Measurements from ENCODE around the gene PRSS36.

DNA sequence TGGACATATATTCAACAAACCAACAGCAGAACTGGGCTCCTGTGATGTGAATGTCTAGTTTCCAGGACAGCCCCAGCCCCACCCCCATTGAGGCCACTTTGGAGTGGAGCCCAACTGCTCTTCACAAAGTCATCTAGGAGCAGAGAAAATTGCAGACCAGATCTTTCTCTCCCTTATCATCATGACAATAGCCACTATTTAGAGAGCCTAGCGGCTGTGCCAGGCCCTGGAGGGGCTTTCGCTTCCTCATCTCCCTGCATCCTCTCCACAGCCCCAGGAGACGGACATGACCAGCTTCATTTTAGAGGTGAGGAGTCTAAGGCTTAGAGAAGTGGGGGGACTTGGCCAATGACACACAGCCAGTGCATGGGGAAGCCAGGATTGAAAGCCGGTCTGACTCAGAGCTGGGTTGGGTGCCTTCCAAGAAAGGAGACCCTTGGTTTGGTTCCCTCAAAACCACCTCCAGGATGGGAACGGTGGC lies 15.7 kb downstream of the PRSS36 start:
- TF ChIP-seq, protein P1, sequence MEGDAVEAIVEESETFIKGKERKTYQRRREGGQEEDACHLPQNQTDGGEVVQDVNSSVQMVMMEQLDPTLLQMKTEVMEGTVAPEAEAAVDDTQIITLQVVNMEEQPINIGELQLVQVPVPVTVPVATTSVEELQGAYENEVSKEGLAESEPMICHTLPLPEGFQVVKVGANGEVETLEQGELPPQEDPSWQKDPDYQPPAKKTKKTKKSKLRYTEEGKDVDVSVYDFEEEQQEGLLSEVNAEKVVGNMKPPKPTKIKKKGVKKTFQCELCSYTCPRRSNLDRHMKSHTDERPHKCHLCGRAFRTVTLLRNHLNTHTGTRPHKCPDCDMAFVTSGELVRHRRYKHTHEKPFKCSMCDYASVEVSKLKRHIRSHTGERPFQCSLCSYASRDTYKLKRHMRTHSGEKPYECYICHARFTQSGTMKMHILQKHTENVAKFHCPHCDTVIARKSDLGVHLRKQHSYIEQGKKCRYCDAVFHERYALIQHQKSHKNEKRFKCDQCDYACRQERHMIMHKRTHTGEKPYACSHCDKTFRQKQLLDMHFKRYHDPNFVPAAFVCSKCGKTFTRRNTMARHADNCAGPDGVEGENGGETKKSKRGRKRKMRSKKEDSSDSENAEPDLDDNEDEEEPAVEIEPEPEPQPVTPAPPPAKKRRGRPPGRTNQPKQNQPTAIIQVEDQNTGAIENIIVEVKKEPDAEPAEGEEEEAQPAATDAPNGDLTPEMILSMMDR (conservative IDR thresholded peaks at IDR 0.05; ENCODE audit: low read length): no peak
- no peak for TF ChIP-seq EZH2phosphoT487 (IDR thresholded peaks at IDR 0.05; ENCODE audit: borderline replicate concordance, low read depth, low read length)
